Neural cell (in vitro differentiated cells): ENCODE data around the gene PHYHD1.

Experiments used
- CTCF ChIP-seq: fragments of 450-650 bp; IDR thresholded peaks from 2 replicates; pipeline ENCODE4 v1.5.1; 2014; ENCODE audit warnings: antibody characterized with exemption, mild to moderate bottlenecking, moderate library complexity; ENCODE audit not compliant: poor library complexity, severe bottlenecking
- EP300 ChIP-seq: fragments of 450-650 bp; conservative IDR thresholded peaks from 2 replicates; pipeline ENCODE4 v1.6.1; 2014; ENCODE audit warnings: antibody characterized with exemption, mild to moderate bottlenecking, moderate library complexity; ENCODE audit not compliant: poor library complexity, severe bottlenecking
- EZH2 ChIP-seq: fragments of 200-600, 300-800 bp; shearing (Covaris generic), sonication (generic); IDR thresholded peaks from 2 replicates; pipeline ENCODE4 v1.6.1; 2014; ENCODE audit warnings: antibody characterized with exemption, low read length, borderline replicate concordance, mild to moderate bottlenecking; ENCODE audit not compliant: insufficient read depth, poor library complexity, severe bottlenecking
- MXI1 ChIP-seq: fragments of 450-650 bp; conservative IDR thresholded peaks from 2 replicates; pipeline ENCODE4 v1.6.1; 2014; ENCODE audit warnings: antibody characterized with exemption, mild to moderate bottlenecking; ENCODE audit not compliant: poor library complexity, severe bottlenecking
- POLR2AphosphoS5 ChIP-seq: IDR thresholded peaks from 2 replicates; pipeline ENCODE4 v1.6.1; 2012
- RAD21 ChIP-seq: fragments of 450-650 bp; conservative IDR thresholded peaks from 2 replicates; pipeline ENCODE4 v1.6.1; 2014; ENCODE audit warnings: antibody characterized with exemption, mild to moderate bottlenecking, moderate library complexity
- REST ChIP-seq: IDR thresholded peaks from 2 replicates; pipeline ENCODE4 v1.6.1; 2012; ENCODE audit warnings: borderline replicate concordance
- SMC3 ChIP-seq: fragments of 450-650 bp; conservative IDR thresholded peaks from 2 replicates; pipeline ENCODE4 v1.6.1; 2014; ENCODE audit warnings: antibody characterized with exemption, mild to moderate bottlenecking, moderate library complexity; ENCODE audit not compliant: poor library complexity
- TAF1 ChIP-seq: IDR thresholded peaks from 2 replicates; pipeline ENCODE4 v1.6.1; 2012; ENCODE audit warnings: low read depth

GRCh38 chr9:128945798-128946501 lies 25.2 kb downstream of the PHYHD1 start:
- TF ChIP-seq CTCF = no peak
- no peak for TF ChIP-seq POLR2AphosphoS5
- TF ChIP-seq REST = no peak
- TF ChIP-seq EZH2 = no peak
- no peak for TF ChIP-seq RAD21
- TF ChIP-seq EP300 = no peak
- TF ChIP-seq SMC3 = no peak
- TF ChIP-seq TAF1 = no peak
- TF ChIP-seq MXI1 = no peak
